Activated CD4-positive, alpha-beta T cell treated with anti-CD3 and anti-CD28 coated beads for 48 hours (primary cell): ENCODE data around the gene PKHD1.

Source experiments
- DNase-seq: peaks from one replicate; pipeline ENCODE4 v3.0.0-alpha.2; 2020

PKHD1 gene

GRCh38 chr6:52104979-52105378 is 17.6 kb upstream of the PKHD1 start:
- DNase-seq = no peak

- no peak for DNase-seq
Observed at GRCh38 chr6:52103623-52104022, 16.2 kb upstream of the PKHD1 start.

- DNase-seq = no peak
Observed at GRCh38 chr6:52102405-52102804, 15.0 kb upstream of the PKHD1 start.

GRCh38 chr6:52098721-52099120 is 11.3 kb upstream of the PKHD1 start:
- peak; percentile 8 for DNase-seq

- DNase-seq = no peak
Observed at GRCh38 chr6:52089758-52090348, 2.4 kb upstream of the PKHD1 start.

GRCh38 chr6:52086741-52087140 is 672 bp downstream of the PKHD1 start:
- DNase-seq = no peak

GRCh38 chr6:52081237-52081636 is 6.2 kb downstream of the PKHD1 start:
- DNase-seq = no peak

GRCh38 chr6:52077961-52078625 is 9.3 kb downstream of the PKHD1 start:
- DNase-seq = no peak

- DNase-seq = no peak
Observed at GRCh38 chr6:52077180-52077884, 10.1 kb downstream of the PKHD1 start.

- DNase-seq = no peak
Observed at GRCh38 chr6:52076791-52077179, 10.6 kb downstream of the PKHD1 start.

GRCh38 chr6:52074716-52075115 is 12.7 kb downstream of the PKHD1 start:
- DNase-seq = no peak

GRCh38 chr6:52074155-52074554 is 13.3 kb downstream of the PKHD1 start:
- no peak for DNase-seq

GRCh38 chr6:52065621-52066020 is 21.8 kb downstream of the PKHD1 start:
- DNase-seq = no peak

- DNase-seq = peak; percentile 72
Observed at GRCh38 chr6:52063584-52064344, 23.6 kb downstream of the PKHD1 start.

- DNase-seq = no peak
Observed at GRCh38 chr6:52061481-52061880, 25.9 kb downstream of the PKHD1 start.

- no peak for DNase-seq
Observed at GRCh38 chr6:52059821-52060220, 27.6 kb downstream of the PKHD1 start.

GRCh38 chr6:52055451-52055850 is 32.0 kb downstream of the PKHD1 start:
- no peak for DNase-seq

GRCh38 chr6:52053038-52053695 is 34.2 kb downstream of the PKHD1 start:
- no peak for DNase-seq

- DNase-seq = no peak
Observed at GRCh38 chr6:52050051-52050405, 37.4 kb downstream of the PKHD1 start.

GRCh38 chr6:52049252-52050050 is 38.0 kb downstream of the PKHD1 start:
- DNase-seq = no peak

GRCh38 chr6:52046456-52046855 is 41.0 kb downstream of the PKHD1 start:
- DNase-seq = no peak

- DNase-seq = no peak
Observed at GRCh38 chr6:52045481-52045880, 41.9 kb downstream of the PKHD1 start.
